PC-9 (cell line): ENCODE measurements around the gene TSPOAP1.

Source experiments
- CTCF ChIP-seq: fragments of 200-600 bp; sonication (generic); conservative IDR thresholded peaks from 2 replicates; pipeline ENCODE4 v1.6.1; 2017; ENCODE audit warnings: mixed run types, antibody characterized with exemption, mild to moderate bottlenecking, moderate library complexity
- EZH2 ChIP-seq: fragments of 200-600 bp; sonication (generic); IDR thresholded peaks from 2 replicates; pipeline ENCODE4 v1.8.0; 2017; ENCODE audit warnings: antibody characterized with exemption, low read depth

GRCh38 chr17:58300336-58300735 lies 28.3 kb downstream of the TSPOAP1 start:
- TF ChIP-seq CTCF, result no peak
- no peak for TF ChIP-seq EZH2
